Vagina (tissue), 2 donors: ENCODE data around the gene BAX. TPM values are rescaled to one million over a fixed set of nuclear protein-coding genes. Genes with fewer than 3 reads are reported as not detected.

Experiments used
- DNase-seq, 2 donors: peaks; one replicate each; pipeline ENCODE4 v3.0.0-alpha.2; 2017; ENCODE audit errors: extremely low spot score in 2 of 2
- H3K27ac ChIP-seq: fragments of 200-600 bp; sonication (generic); one replicate; pipeline ENCODE4 v1.5.1; 2019
- H3K27me3 ChIP-seq: fragments of 200-600 bp; sonication (generic); one replicate; pipeline ENCODE4 v1.5.1; 2019
- H3K36me3 ChIP-seq, 2 donors: fragments of 200-600 bp; sonication (generic); one replicate each; pipeline ENCODE4 v1.5.1; 2017 to 2019
- H3K4me1 ChIP-seq: fragments of 200-600 bp; sonication (generic); one replicate; pipeline ENCODE4 v1.5.1; 2019
- H3K4me3 ChIP-seq, 2 donors: fragments of 200-600 bp; sonication (generic); 1 replicate in 1 of 2; 2 replicates in 1 of 2; pipeline ENCODE4 v1.5.1; 2016 to 2019
- H3K9me3 ChIP-seq: fragments of 200-600 bp; sonication (generic); one replicate; pipeline ENCODE4 v1.5.1; 2019
- POLR2A ChIP-seq, 2 donors: fragments of 450-650 bp; IDR thresholded peaks; one replicate each; pipeline ENCODE4 v1.6.1; 2017; ENCODE audit warnings: antibody characterized with exemption in 2 of 2, mild to moderate bottlenecking in 2 of 2, moderate library complexity in 2 of 2
- POLR2AphosphoS5 ChIP-seq, 2 donors: sonication (generic); formaldehyde crosslinking; IDR thresholded peaks; one replicate each; pipeline ENCODE4 v1.9.0; 2017; ENCODE audit warnings: antibody characterized with exemption in 2 of 2, mild to moderate bottlenecking in 2 of 2, low read depth in 1 of 2; ENCODE audit not compliant: insufficient read depth in 1 of 2
- intact Hi-C: fragments of 100-400 bp; cut with DNase I; formaldehyde crosslinking; loops from one replicate; pipeline ENCODE4 v1.15.1; 2023
- total RNA-seq: library from RNA; depleted of rRNA; stranded (reverse); fragments of >200 nt; gene quantifications from one replicate; pipeline ENCODE4 v1.2.3, GENCODE V29; 2016
- TF ChIP-seq, protein P1 (sequence below), 3 experiments: fragments of 450-650 bp in 2 of 3; fragments of 200-600 bp in 1 of 3; sonication (generic) in 1 of 3; IDR thresholded peaks; one replicate each; pipeline ENCODE4 v1.5.1; 2017 to 2019; ENCODE audit warnings: antibody characterized with exemption in 3 of 3, mild to moderate bottlenecking in 2 of 3, moderate library complexity in 2 of 3

BAX gene
- total RNA-seq, 1 donor from 2014 or later = 52.3 TPM

DNA sequence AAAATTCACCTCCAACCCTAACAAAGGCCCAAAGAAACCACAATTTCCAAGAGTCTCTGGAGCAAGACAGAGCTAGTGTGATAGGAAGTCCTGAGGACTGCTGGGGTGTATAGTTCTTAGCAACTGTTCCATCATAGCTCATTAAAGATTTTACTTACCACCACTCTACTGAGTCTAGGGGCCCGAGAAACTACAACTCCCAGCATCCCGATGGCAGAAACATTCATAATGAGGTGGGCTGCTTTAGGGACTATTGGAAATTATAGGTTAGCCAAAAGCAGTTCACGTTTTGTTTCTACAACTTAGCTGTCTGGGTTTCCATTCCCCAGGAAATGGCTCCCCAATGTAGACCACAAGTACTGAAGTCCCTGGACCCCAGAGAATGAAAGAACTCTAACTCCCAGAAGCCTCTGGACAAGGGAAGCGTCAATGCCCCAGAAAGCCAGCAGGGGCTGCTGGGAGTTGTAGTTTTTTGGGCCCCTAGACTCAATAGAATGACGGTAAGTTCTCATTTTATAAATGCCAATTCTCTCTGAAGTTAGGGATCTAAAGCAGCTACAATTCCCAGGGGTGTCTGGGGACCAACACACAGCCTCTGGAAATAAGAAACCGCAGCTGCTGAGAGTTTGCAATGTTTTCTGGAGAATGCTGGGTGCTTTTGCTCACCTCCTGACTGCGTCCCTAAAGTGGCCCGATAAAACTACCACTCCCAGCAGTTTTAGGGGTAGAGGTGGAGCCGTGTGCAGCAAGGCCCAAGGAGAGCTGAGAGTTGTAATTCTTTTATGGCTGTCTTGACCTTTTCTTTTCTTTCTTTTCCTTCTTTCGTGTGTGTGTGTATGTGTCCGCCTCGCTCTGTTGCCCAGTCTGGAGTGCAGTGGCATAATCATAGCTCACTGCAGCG, 21.5 kb downstream of the BAX start:
- H3K4me1 ChIP-seq = peaks cover 15% of the 10 kb centered on the region
- H3K27me3 ChIP-seq = no peaks in the 10 kb centered on the region
- H3K4me3 ChIP-seq = no peak overlapping the region
- peaks cover 0 to 28% of the 10 kb centered on the region in 2 donors for H3K36me3 ChIP-seq
- TF ChIP-seq POLR2A (IDR thresholded peaks at IDR 0.05) (no peak), POLR2AphosphoS5 (IDR thresholded peaks at IDR 0.05; ENCODE audit: insufficient read depth in 1 of 2, low read depth in 1 of 2) (no peak)
- TF ChIP-seq, protein P1, sequence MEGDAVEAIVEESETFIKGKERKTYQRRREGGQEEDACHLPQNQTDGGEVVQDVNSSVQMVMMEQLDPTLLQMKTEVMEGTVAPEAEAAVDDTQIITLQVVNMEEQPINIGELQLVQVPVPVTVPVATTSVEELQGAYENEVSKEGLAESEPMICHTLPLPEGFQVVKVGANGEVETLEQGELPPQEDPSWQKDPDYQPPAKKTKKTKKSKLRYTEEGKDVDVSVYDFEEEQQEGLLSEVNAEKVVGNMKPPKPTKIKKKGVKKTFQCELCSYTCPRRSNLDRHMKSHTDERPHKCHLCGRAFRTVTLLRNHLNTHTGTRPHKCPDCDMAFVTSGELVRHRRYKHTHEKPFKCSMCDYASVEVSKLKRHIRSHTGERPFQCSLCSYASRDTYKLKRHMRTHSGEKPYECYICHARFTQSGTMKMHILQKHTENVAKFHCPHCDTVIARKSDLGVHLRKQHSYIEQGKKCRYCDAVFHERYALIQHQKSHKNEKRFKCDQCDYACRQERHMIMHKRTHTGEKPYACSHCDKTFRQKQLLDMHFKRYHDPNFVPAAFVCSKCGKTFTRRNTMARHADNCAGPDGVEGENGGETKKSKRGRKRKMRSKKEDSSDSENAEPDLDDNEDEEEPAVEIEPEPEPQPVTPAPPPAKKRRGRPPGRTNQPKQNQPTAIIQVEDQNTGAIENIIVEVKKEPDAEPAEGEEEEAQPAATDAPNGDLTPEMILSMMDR (IDR thresholded peaks at IDR 0.05) = no peak
- DNase-seq = no peak
- intact Hi-C loops = loop anchor here (5.0 kb wide), 1 partner anchor 179 kb away; no protein-coding TSS in a partner anchor
- no peak overlapping the region for H3K27ac ChIP-seq
- no peaks in the 10 kb centered on the region for H3K9me3 ChIP-seq

DNA sequence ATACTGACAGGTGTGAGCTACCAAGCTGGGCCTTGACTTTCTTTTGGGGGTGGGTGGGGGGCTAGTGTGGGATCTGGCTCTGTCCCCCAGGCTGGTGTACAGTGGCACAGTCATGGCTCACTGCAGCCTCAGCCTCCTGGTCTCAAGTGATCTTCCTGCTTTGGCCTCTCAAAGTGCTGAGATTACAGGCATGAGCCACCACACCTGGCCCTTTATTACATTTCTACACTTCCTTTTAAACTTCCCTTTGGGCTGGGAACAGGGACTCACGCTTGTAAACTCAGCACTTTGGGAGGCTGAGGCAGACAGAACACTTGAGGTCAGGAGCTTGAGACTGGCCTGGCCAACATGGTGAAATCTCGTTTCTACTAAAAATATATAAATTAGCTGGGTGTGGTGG, 22.4 kb downstream of the BAX start:
- peaks cover 0 to 33% of the 10 kb centered on the region in 2 donors for H3K36me3 ChIP-seq

DNA sequence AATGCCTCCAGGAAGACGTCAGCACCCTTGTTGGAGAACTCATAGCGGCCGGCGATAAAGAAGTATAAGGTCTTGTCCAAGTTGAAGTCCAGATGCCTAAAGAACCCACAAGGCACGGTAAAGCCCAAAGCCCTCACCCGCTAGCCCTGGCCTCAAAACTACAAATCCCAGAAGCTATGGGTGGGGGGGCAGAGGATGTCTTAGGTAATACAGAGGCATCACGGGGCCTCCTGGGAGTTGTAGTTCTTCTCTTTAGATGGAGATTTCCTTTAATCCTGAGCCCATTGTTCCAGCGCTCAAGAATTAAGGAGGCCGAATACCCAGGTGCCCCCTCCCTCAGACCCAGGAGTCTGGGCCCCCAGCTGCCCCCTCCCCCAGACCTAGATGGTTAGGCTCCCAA, 27.6 kb downstream of the BAX start:
- no peaks in the 10 kb centered on the region for H3K27me3 ChIP-seq
- intact Hi-C loops = no loop called here
- H3K36me3 ChIP-seq = peaks cover 0 to 58% of the 10 kb centered on the region in 2 donors
- TF ChIP-seq POLR2AphosphoS5 (IDR thresholded peaks at IDR 0.05; ENCODE audit: insufficient read depth in 1 of 2, low read depth in 1 of 2) = no peak
- no peak for TF ChIP-seq POLR2A (IDR thresholded peaks at IDR 0.05)
- TF ChIP-seq, protein P1 (IDR thresholded peaks at IDR 0.05) = no peak
- H3K4me1 ChIP-seq = peaks cover 15% of the 10 kb centered on the region
- H3K4me3 ChIP-seq = no peak overlapping the region
- no peak for DNase-seq
- no peaks in the 10 kb centered on the region for H3K9me3 ChIP-seq
- H3K27ac ChIP-seq = no peak overlapping the region

More for the DNA sequence above, 22.4 kb downstream of the BAX start:
- Histone ChIP-seq H3K27me3 (no peaks in the 10 kb centered on the region), H3K9me3 (no peaks in the 10 kb centered on the region), H3K27ac (no peak overlapping the region), H3K4me1 (peaks cover 15% of the 10 kb centered on the region), H3K4me3 (no peak overlapping the region)
- TF ChIP-seq POLR2A (IDR thresholded peaks at IDR 0.05) (no peak), POLR2AphosphoS5 (IDR thresholded peaks at IDR 0.05; ENCODE audit: insufficient read depth in 1 of 2, low read depth in 1 of 2) (no peak)
- TF ChIP-seq, protein P1 (IDR thresholded peaks at IDR 0.05) = no peak
- DNase-seq = no peak
- intact Hi-C loops = loop anchor here (5.0 kb wide), 1 partner anchor 180 kb away; no protein-coding TSS in a partner anchor

DNA sequence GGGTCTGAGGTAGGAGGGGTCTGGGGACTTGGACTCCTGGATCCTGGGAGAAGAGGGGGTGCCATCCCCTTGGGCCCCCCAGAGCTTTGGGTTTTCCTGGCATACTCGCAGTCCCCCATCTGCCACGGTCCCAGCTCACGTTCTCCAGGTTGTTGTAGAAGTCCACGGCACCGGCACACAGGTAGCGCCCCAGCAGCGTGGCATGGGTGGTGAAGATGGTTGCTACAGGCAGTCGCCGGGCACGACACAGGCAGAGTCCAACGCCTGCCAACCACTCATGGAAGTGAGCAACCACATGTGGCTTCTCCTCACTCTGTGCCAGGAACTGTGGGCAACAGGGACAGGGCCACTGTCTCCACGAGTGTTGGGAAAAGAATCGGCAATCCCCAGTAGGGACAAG, 31.0 kb downstream of the BAX start:
- H3K4me1 ChIP-seq = peaks cover 12% of the 10 kb centered on the region
- H3K27ac ChIP-seq = no peak overlapping the region
- DNase-seq = no peak
- peaks cover 0 to 64% of the 10 kb centered on the region in 2 donors for H3K36me3 ChIP-seq
- H3K27me3 ChIP-seq = no peaks in the 10 kb centered on the region
- no peak overlapping the region for H3K4me3 ChIP-seq
- intact Hi-C loops = no loop called here
- H3K9me3 ChIP-seq = no peaks in the 10 kb centered on the region
- no peak for TF ChIP-seq POLR2A (IDR thresholded peaks at IDR 0.05)
- TF ChIP-seq, protein P1 (IDR thresholded peaks at IDR 0.05) = no peak
- TF ChIP-seq POLR2AphosphoS5 (IDR thresholded peaks at IDR 0.05; ENCODE audit: insufficient read depth in 1 of 2, low read depth in 1 of 2) = no peak

DNA sequence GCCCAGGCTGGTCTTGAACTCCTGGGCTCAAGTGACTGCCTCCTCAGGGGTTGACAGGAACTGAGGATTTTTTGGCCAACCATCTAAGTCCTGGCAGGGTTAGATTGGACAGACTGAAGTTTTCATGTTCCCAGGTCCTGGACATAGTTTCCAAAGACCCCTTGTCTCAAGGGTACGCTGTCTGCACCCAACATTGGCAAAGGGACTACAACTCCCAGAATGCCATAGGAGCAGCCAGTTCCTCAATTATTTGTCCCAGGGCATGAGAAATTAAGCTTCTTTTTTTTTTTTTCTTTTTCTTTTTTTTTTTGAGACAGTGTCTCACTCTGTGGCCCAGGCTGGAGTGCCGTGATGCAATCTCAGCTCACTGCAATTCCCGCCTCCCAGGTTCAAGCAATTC, 31.5 kb downstream of the BAX start:
- TF ChIP-seq, protein P1 (IDR thresholded peaks at IDR 0.05) = no peak
- TF ChIP-seq POLR2A (IDR thresholded peaks at IDR 0.05) (no peak), POLR2AphosphoS5 (IDR thresholded peaks at IDR 0.05; ENCODE audit: insufficient read depth in 1 of 2, low read depth in 1 of 2) (no peak)
- Histone ChIP-seq H3K27ac (no peak overlapping the region), H3K4me1 (peaks cover 17% of the 10 kb centered on the region), H3K27me3 (no peaks in the 10 kb centered on the region), H3K4me3 (no peak overlapping the region), H3K9me3 (no peaks in the 10 kb centered on the region), H3K36me3 (peaks cover 0 to 62% of the 10 kb centered on the region in 2 donors)
- intact Hi-C loops = no loop called here
- DNase-seq = no peak
